ENCODE results near the gene POFUT2.

DNA sequence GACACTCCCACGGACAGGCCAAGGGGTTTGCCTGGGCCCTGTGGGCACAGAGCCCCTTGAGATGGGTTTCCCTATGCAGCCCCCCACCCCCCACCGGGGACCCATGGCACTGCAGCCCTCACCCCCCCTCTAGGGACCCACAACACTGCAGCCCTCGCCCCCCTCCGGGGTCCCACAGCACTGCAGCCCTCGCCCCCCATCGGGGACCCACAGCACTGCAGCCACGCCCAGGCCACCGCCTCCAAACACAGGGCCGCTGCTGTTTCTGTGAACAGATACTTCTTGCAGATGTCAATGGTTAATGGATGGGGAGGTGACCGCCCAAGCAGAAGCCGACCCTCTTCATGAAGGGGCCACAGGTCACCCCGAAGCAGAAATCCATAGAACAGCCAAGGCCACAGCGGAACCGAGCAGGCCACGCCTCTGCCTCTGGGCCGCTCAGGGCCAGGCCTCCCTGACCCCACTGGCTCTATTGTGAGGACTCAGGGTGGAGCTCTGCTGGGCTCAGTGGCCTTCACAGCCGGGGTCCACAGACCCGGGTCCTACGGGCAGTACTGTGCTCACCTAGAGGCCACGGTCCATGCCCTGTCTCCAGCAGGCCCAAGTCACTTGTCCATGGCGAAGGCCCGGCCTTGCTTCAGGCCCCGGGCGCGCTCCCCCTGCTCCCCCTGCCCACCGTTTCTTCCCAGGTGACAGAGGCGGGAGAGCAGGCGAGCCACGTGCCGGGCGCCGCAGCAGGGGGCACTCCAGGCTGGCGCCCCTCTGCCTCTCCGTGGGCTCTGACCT is 4.1 kb upstream of the POFUT2 start:
- no peak for TF ChIP-seq GATA3 (IDR thresholded peaks at IDR 0.05; ENCODE audit: low read depth, low read length)
- TF ChIP-seq GATA2 (IDR thresholded peaks at IDR 0.05; ENCODE audit: low read depth, low read length), result no peak
